ENCODE measurements around the gene LTA.

DNA sequence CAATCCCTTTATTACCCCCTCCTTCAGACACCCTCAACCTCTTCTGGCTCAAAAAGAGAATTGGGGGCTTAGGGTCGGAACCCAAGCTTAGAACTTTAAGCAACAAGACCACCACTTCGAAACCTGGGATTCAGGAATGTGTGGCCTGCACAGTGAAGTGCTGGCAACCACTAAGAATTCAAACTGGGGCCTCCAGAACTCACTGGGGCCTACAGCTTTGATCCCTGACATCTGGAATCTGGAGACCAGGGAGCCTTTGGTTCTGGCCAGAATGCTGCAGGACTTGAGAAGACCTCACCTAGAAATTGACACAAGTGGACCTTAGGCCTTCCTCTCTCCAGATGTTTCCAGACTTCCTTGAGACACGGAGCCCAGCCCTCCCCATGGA lies 5.5 kb downstream of the LTA start:
- TF ChIP-seq CTCF (conservative IDR thresholded peaks at IDR 0.05 in 1 of 2, IDR thresholded peaks at IDR 0.05 in 1 of 2; ENCODE audit: low read depth in 1 of 2, low read length in 2 of 2), result no peak
- TF ChIP-seq EZH2 (IDR thresholded peaks at IDR 0.05; ENCODE audit: low read length, missing control alignments), result no peak

Data from fibroblast of lung (primary cell).